Thyroid gland (tissue), 4 donors: ENCODE data around the gene TMED4. TPM values are rescaled to one million over a fixed set of nuclear protein-coding genes. Genes with fewer than 3 reads are reported as not detected.

Source experiments
- DNase-seq, 2 donors: peaks; one replicate each; pipeline ENCODE4 v3.0.0-alpha.2; 2019
- H3K27ac ChIP-seq, 3 donors: fragments of 200-600 bp; sonication (generic); 1 replicate in 2 of 3; 2 replicates in 1 of 3; pipeline ENCODE4 v1.5.1; 2016 to 2019; ENCODE audit warnings: mild to moderate bottlenecking in 1 of 3, moderate library complexity in 1 of 3
- H3K27me3 ChIP-seq: fragments of 200-600 bp; sonication (generic); one replicate; pipeline ENCODE4 v1.5.1; 2019
- H3K36me3 ChIP-seq, 2 donors: fragments of 200-600 bp; sonication (generic); one replicate each; pipeline ENCODE4 v1.5.1; 2016 to 2019
- H3K4me1 ChIP-seq, 2 donors: fragments of 200-600 bp; sonication (generic); one replicate each; pipeline ENCODE4 v1.5.1; 2017 to 2019
- H3K4me3 ChIP-seq, 3 donors: fragments of 200-600 bp; sonication (generic); replicated peaks in 1 of 3; 1 replicate in 2 of 3; 2 replicates in 1 of 3; pipeline ENCODE4 v1.5.1; 2016; ENCODE audit warnings: mild to moderate bottlenecking in 1 of 3
- H3K9me3 ChIP-seq: fragments of 200-600 bp; sonication (generic); one replicate; pipeline ENCODE4 v1.5.1; 2017
- CTCF ChIP-seq, 6 experiments: fragments of 200-600 bp in 3 of 6; fragments of 450-650 bp in 3 of 6; sonication (generic) in 3 of 6; IDR thresholded peaks; one replicate each; pipeline ENCODE4 v1.5.1; 2016 to 2019; ENCODE audit warnings: antibody characterized with exemption in 6 of 6, mild to moderate bottlenecking in 2 of 6, inconsistent platforms in 1 of 6, moderate library complexity in 1 of 6
- POLR2A ChIP-seq, 2 donors: fragments of 450-650 bp; IDR thresholded peaks; one replicate each; pipeline ENCODE4 v1.6.1; 2017; ENCODE audit warnings: antibody characterized with exemption in 2 of 2, mild to moderate bottlenecking in 2 of 2, moderate library complexity in 1 of 2
- WGBS, 2 donors: methylation state at CpG; one replicate each; pipeline ENCODE4 v1.1.5; 2017; 5-methylcytosine and 5-hydroxymethylcytosine counted together
- intact Hi-C: fragments of 100-400 bp; cut with DNase I; formaldehyde crosslinking; loops from one replicate; pipeline ENCODE4 v1.15.1; 2023
- total RNA-seq, 4 donors: library from RNA; depleted of rRNA; stranded (reverse); fragments of >200 nt; gene quantifications; one replicate each; pipeline ENCODE4 v1.2.3, GENCODE V29; 2016

Gene TMED4
- total RNA-seq, 4 donors from 2014 or later: 240 to 522 (median 435) TPM

- intact Hi-C loops: no loop called here
- 46 to 48% methylated on average over 5 of the region's 5 CpGs for WGBS, 2 donors
Measured at GRCh38 chr7:44595934-44596635, 14.1 kb upstream of the TMED4 start.

GRCh38 chr7:44590910-44591309, 8.9 kb upstream of the TMED4 start:
- Histone ChIP-seq H3K9me3 (no peaks in the 10 kb centered on the region), H3K4me3 (no peak overlapping the region), H3K4me1 (peaks cover 5 to 17% of the 10 kb centered on the region in 2 donors), H3K36me3 (no peaks in the 10 kb centered on the region), H3K27me3 (no peaks in the 10 kb centered on the region), H3K27ac (no peak overlapping the region)
- WGBS, 2 donors: 76 to 88% methylated on average over 1 of the region's 1 CpG
- DNase-seq: no peak
- intact Hi-C loops: no loop called here
- TF ChIP-seq POLR2A (IDR thresholded peaks at IDR 0.05): no peak
- no peak for TF ChIP-seq CTCF (IDR thresholded peaks at IDR 0.05)

More at GRCh38 chr7:44595934-44596635, 14.1 kb upstream of the TMED4 start:
- DNase-seq: peak; percentile 90 to 91
- Histone ChIP-seq H3K4me3 (no peak overlapping the region), H3K9me3 (no peaks in the 10 kb centered on the region), H3K36me3 (no peaks in the 10 kb centered on the region), H3K4me1 (peaks cover 11 to 19% of the 10 kb centered on the region in 2 donors), H3K27me3 (no peaks in the 10 kb centered on the region), H3K27ac (peak overlapping the region; percentile 92 to 95 (median 94))
- TF ChIP-seq POLR2A (IDR thresholded peaks at IDR 0.05) (peak in 1 of 2 donors; percentile 57), CTCF (IDR thresholded peaks at IDR 0.05) (peak in 1 of 6 experiments; percentile 24)

GRCh38 chr7:44587843-44588711, 6.0 kb upstream of the TMED4 start:
- intact Hi-C loops: loop anchor here (5.0 kb wide), 2 partner anchors 159 to 334 kb away; partner anchors contain the start of gene ZMIZ2
- Histone ChIP-seq H3K4me1 (peaks cover 0 to 9% of the 10 kb centered on the region in 2 donors), H3K4me3 (no peak overlapping the region), H3K9me3 (no peaks in the 10 kb centered on the region), H3K27me3 (no peaks in the 10 kb centered on the region), H3K36me3 (no peaks in the 10 kb centered on the region), H3K27ac (peak overlapping the region in 1 of 3 donors; percentile 10)
- peak; percentile 56 to 59 for DNase-seq
- TF ChIP-seq CTCF (IDR thresholded peaks at IDR 0.05): peak in 4 of 6 experiments; percentile 58 to 78 (median 70)
- no peak for TF ChIP-seq POLR2A (IDR thresholded peaks at IDR 0.05)
- 50 to 56% methylated on average over 6 of the region's 6 CpGs for WGBS, 2 donors

GRCh38 chr7:44583146-44583865, 1.3 kb upstream of the TMED4 start:
- Histone ChIP-seq H3K27me3 (no peaks in the 10 kb centered on the region), H3K4me3 (peak overlapping the region in 1 of 3 donors; percentile 50), H3K9me3 (no peaks in the 10 kb centered on the region), H3K36me3 (peaks cover 12 to 16% of the 10 kb centered on the region in 2 donors), H3K27ac (peak overlapping the region; percentile 94 to 98 (median 98)), H3K4me1 (peaks cover 8 to 30% of the 10 kb centered on the region in 2 donors)
- WGBS, 2 donors: 95 to 96% methylated on average over 13 of the region's 13 CpGs
- intact Hi-C loops: no loop called here
- DNase-seq: no peak
- TF ChIP-seq POLR2A (IDR thresholded peaks at IDR 0.05) (no peak), CTCF (IDR thresholded peaks at IDR 0.05) (no peak)
